ENCODE measurements around the gene RNF11.

The RNF11 gene

DNA sequence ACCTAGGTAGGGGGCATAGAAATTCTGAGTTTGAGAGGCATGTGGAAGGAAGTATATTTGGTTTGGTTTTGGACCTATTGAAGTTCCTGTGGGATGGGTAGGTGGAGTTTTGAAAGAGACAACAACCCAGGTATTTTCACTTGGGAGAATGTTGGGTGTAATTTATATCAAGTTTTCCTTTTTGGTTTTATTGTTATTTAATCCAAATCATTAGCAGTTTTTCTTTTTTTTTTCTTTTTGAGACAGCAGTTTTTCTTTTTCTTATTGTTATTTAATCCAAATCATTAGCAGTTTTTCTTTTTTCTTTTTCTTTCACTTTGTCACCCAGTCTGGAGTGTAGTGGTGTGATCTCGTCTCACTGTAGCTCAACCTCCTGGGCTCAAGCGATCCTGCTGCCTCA is 30.1 kb downstream of the RNF11 start:
- no peak for DNase-seq

DNA sequence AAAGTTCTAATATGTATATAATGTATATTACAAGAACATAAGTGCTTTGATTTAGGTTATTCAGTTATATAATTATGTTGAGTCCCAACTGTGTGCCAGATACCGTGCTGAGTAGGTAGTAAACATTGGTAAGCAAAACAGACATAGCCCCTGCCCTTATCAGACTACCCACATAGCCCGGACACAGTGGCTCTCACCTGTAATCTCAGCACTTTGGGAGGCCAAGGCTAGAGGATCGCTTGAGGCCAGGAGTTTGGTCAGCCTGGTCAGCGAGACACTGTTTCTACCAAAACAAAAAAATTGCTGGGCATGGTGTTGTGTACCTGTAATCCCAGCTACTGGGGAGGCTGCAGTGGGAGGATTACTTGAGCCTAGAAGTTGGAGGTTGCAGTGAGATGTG is 30.7 kb downstream of the RNF11 start:
- DNase-seq: no peak

DNA sequence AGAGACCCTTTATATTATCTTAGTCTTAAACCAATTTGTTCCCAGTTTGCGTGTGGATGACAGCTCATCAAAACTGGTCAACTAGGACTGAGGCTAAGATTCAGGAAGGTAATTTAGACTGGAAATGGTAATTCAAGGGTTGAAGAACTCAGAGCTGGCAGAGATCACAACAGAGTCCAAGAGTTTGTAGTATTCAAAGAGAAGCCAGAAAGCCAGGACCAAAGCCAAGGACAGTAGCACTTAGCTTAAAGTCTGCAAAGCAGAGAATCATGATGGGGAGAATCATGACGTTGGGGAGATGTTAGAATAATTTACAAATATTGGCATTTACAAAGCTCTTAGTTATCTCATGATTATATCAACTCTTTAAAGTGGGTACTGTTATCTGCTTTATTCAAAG is 32.6 kb downstream of the RNF11 start:
- DNase-seq: no peak

DNA sequence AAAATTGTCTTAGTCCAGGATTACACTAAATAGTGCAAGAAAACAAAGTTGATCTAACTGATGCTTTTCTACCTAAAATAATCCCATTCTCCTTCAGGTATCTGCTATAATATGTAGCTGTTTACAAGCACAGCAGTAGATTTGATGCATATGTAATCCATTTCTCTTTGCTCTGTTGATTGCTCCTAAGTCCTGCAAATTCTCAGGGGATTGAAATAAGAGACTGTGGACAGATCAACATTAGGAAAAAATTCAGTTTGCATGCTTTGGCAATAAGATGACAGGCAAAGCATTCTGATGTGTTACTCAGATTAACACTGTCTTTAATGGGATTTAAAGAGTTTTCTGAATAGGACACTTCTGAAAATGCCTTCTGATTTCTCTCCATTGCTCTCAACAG is 34.7 kb downstream of the RNF11 start:
- DNase-seq: no peak

DNA sequence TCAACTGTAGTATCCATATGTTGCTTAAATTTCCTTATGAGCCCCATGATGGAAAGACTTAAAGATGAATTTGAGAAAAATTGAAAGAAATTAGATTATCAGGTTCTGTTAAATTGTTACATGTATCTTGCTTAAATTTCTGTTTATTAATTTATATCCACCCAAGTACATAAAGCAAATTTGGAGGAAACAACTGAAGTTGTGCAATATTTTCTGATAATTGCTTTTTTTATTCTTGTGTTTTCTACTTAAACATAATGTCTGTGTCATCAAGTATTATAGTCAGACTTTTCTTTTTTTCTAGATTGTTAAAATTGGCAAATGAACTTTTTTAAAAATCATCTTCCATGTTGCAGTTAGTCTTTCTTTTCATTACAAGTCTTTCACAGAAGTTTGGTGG is 36.8 kb downstream of the RNF11 start:
- DNase-seq: no peak

DNA sequence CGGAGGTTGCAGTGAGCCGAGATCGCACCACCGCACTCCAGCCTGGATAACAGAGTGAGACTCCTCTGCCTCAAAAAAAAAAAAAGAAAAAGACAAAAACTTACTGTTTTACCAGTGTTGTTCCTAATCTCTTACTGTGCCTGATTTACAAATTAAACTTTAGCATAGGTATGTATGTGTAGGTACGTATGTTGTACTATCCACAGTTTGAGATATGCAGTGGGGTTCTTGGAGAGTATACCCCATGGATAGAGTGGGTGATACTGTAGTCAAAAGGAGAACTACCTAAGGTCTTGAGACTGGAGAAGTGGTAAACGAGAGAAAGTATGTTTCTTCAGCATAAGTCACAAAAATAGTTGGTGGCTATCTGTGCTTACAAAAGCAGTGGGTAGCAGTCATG is 38.6 kb downstream of the RNF11 start:
- DNase-seq: no peak

DNA sequence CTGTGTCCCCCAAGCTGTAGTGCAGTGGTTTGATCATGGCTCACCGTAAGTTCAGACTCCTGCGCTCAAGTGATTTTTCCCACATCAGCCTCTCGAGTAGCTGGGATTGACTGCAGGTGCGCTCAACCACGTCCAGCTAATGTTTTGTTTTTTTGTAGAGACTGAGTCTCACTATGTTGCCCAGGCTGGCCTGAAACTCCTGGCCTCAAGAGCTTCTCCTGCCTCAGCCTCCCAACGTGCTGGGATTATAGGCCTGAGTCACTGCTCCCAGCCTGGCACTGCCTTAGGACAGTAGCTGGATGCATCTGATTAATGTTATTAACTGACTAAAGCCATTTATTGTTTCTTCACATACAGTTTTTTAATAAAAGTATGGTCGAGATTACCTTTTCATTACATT is 40.2 kb downstream of the RNF11 start:
- DNase-seq: no peak

DNA sequence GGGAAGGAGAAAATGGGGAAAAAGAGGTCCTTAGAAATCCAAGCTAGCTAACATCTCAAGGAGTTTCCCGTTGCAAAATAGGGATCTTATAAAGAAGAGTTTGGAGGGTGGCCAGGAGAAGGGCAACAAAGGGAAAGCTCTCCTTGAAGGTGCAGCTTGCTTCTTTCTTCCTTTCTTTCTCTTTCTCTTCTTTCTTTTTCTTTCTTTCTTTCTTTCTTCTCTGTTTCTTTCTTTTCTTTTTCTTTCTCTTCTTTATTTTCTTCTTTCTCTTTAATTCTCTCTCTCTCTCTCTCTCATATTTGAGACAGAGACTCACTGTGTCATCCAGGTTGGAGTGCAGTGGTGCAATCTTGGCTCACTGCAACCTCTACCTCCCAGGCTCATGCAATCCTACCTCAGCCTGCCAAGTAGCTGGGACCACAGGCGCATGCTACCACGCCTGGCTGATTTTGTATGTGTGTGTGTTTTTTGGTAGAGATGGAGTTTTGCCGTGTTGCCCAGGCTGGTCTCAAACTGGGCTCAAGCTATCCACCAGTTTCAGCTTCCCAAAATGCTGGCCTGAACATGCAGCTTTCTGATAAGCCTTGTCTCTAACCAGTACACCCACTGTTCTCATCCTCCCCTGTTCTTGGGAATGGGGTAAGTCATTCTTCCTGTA is 44.4 kb downstream of the RNF11 start:
- DNase-seq: no peak

DNA sequence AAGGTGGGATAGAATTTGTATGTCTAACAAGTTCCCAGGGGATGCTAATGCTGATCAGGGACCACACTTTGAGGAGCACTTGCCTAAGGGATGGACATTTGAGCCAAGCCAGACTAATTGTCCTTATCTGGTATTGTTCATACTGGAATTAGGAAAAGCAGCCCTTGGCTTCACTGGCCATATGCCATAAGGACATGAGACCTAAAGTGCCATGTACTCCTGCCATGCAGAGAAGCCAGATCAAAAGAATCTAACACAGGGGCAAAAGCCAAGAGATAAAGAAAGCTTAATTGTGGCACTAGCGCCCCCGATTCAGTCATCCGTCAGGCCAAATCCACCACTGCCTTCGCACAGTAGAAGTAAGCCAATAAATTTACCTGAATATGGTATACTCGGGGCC is 45.7 kb downstream of the RNF11 start:
- no peak for DNase-seq

DNA sequence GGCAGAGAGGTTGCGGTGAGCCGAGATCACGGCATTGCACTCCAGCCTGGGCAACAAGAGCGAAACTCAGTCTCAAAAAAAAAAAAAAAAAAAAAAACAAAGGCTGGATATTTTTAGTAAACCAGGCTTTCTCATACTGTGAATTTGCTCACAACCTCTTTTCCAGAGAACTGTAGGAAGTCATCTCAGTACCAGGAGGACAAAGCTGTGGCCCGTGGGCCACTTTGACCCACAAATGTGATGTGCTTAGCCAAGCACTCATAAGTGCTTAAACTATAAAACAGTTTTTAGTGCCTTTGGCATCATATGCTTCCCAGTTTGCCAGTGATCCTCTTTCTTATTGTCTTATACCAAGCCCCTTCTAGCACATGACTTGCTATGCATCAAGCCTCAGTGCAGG is 46.5 kb downstream of the RNF11 start:
- no peak for DNase-seq

DNA sequence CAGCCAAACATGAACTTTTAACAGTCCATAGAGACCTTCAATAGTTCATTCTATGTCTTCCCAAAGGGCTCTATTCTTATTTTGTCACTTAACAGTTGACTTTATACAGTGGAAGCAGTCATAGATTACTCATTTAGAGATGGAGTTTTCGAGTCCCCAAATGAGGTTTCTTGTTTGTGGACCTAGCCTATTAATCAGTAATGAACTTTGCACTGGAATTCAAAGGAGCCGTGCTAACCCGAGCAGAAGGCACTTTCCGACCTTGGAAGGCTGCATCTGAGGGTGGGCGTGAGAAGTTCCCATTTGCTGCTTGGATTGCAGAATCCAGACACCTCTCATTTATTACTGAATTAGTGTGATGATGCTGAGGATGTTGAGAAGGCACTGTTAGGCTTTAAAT is 47.9 kb downstream of the RNF11 start:
- DNase-seq: no peak

DNA sequence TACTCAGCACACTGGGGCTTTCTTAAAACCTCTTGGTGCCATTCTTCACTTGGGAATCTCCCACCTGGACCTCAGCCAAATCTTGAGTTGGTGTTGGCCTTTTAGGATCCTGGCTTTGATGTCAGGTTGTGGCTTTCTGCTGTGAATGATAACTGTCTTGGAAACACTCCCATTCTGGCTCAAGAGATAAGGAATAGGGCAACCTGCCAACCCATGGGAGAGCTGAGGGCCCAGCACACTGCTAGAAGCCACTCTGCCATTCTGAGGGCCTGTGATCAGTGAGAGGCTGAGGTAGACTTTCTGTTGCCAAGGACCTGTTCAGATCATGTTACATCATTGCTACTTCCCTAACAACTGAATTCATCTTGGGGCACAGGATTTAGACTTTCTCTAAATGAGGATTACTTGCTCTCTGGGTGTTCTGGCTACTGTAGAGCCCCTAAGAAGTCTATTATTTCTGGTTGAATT is 48.4 kb downstream of the RNF11 start:
- no peak for DNase-seq

DNA sequence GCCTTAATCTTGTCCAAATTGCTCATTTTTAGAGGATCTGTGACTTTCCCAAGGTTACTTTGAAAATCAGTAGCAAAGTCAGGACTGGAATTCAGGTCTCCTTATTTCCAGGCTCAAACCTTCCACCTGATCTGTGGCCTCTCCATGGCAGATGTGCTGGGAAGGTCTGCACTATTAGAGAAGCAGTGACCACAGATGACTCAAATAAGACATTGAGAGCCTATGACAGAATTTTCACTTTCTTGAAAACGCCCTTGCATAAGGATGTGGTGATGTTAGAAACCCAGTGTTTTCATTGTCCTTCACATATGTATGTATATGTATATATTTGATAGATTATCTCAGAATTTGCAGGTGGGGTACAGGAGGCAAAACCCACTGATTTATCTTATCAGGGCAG is 49.0 kb downstream of the RNF11 start:
- DNase-seq: no peak

DNA sequence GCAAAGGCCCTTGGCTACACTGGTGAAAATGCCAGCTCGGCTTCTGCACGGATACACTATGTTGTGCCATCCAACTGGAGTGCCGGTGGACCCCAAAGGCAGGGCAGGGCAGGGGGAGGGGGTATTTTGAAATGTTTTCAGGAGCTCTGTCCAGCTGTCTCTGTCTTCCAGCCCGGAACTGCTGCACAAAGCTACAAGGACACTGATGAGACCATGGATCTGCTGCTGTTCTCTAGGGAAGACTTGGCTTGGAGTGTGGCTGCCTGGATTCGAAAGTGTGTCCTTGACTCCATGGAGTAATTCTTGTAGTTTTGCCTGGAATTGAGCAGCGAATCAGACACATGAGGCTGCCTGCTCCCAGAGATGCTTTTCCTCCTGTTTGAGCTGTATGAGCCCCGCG is 51.9 kb downstream of the RNF11 start:
- no peak for DNase-seq

DNA sequence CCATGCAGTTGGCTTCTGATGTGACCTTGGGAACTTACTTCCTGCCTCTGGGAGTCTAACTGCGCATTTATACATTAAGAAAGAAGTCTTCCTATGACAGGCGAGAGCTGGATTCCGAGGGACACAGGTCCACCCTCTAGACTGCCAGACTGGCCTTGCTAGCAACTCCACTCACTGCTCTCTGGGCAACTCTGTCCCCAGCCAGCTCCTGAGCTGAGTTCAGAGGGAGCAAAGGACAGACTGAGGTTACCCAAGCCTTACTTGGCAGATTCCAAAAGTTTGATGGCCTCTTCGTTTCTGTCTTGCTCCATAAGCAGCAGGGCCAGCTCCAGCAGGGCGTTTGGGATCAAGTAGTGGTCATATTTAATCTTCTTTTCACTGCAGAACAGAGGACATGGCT is 52.5 kb downstream of the RNF11 start:
- DNase-seq: no peak

DNA sequence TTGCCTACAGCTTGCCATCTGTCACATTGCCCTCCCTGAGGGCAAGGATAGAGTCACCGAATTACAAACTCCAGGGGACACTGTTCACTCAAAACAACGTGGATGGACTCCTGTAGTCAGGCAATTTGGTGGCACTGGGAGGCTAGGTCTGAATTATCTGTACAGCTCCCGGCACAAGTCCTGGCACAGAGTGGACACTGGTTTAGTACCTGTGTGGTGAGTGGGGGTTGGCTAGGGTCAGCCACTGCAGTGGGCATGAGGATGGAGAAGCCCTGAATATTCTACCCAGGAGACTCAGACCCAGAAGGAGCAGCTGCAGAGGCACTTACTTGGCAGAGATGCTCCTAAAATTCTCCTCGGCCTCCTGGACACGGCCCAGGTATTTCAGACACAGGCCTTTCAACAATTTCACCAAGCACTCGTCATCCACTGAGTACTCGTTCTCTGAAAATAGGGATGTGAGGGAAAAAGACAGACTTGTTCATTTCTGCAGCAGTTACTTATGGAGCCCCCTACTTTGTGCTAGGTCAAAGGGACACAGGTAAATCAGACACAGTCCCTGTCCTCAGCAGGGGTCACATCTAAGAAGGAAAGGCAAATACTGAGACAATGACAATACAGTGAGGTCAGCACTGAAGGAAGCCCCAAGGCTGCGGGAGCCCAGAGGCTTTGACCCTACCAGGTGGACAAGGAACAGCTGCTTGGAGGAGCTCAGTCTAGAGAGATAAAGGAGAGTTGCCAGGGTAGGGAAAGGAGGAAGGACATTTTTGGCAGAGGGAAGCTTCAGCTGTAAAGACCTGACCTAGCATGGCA is 53.8 kb downstream of the RNF11 start:
- no peak for DNase-seq

DNA sequence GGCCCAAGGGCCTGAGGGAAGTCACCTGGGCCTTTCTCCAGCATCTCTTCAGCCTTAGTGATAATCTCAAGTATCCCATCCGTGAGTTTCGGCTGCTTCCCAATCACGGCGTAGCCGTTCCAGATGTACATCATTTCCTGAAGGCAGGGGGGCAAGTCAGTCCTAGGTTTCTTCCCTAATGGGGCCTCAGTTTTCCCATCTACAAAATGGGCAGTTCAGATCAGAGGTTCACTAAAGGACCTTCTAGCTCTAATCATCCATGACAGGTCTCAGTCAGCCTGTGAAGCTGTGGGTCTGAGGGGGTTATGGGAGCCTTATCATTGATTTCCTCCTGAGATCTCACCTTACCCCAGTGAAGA is 54.4 kb downstream of the RNF11 start:
- DNase-seq: no peak

DNA sequence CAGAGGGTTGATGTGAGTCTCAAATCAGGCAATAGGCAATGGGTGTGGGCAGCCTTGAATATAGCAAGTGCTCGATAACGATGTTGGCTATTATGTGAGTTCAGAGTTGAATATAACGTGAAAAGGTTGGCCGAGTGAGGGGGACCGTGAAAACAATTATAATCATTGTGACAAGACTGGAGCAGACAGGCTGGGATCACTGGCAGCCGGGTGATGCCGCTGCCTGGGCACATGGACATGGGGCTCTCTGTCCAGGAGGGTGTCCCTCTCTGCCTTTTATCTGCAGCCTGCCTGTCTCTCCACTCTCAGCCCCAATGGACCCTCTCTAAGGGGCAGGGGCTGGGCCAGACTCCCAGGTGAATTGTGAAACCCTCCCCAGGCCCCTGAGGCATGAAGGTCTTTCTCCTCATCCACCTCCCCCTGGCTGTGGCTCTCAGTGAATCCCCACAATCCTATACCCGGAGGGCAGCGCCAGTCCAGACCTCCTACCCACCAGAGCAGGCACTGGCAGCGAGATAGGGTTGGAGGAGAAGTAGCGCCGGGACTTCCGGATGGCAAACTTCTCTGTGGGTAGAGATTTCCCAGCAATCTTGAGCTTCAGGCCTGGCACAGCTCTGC is 57.9 kb downstream of the RNF11 start:
- no peak for DNase-seq

DNA sequence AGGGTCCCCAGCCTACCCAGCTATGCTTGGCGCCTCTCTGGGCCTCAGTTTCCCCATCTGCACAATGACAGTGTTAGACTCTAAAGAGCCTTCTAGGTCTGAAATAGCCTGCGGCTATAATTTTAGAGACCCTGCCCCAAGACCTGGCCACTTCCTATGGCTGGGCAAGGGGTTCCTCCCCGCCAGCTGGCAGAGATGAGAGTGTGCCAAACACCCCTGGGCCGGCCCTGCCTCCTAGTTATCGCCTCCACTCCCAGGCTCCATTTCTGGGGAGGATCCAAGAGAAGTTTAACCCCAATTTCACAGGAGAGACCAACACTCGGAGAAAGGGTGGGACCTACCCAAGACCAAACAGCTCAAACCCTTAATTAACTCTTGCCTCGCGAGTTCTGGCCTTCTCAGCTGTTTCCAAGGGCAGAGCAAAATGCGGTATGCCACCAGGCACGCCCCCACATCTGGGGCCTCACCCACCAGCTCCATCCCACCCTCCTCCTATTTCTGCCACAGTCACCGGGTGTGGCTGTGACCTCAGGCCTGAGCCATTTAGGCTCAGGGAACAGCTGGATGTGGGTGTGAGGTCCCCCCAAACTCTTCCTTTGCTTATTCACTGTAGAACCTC is 58.6 kb downstream of the RNF11 start:
- DNase-seq: no peak

DNA sequence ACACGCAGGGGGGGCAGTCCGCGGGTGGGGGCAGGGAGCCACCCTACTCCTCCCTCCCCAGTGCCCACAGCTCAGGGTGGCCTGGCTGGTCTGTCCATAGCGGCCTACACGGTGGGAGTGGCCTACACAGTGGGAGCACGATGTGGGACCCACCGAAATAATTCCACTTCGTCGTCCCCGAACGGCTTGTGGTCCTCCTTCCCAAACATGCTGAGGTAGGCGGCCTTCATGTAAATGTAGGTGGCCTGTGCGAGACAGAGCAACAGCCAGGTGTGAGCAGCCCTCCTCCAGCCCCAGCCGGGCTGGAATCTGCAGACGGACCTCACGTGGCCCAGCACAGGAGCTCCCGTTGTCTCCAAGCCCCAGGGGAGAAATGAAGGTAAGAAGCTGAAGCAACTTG is 59.9 kb downstream of the RNF11 start:
- DNase-seq: no peak

DNA sequence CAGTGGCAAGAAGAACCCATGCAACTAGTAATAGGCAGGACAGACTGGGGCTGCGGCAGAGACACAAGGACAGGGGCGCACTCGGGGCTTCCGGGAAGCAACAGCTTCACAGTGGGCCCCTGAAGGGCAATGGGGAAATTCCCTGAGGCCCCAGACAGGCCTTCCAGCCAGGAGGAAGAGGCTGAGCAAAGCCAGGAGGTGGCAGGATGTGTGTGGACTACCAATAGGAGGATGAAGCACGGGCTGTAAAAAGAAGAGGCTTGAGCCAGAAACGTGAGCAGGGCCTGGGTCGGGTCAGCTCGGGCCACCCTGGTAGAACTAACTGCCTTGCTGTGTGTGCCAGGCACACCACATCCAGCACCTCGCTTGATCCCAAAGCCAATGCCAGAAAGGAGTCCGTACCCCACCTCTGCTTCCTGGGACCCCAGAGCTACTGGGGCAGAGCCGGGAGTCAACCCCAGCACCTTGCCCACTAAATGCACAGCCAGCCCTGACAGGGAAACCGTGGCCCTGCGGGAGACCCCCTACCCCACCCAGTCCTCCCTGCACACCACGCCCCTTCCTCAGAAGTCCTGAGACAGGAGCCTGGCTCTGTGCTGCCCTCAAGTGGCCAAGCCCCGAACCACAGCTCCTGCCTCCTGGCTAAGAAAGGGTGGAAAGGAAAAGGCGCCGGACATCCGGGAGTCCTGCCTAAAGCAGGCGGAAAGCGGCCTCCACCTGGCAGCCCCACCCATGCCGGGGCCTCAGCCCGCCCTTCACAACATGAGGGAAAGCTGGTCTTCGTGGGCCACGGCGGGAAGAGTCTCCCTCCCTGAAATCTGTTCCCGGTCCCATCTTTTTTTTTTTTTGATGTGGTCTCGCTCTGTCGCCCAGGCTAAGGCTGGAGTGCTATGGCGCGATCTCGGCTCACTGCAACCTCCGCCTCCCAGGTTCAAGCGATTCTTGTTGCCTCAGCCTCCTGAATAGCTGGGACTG is 60.6 kb downstream of the RNF11 start:
- DNase-seq: peak; percentile 67 to 69
